GM21447 (cell line): ENCODE results near the gene CCDC127.
"Not testable (repeated sequence)": the region's sequence is repeated elsewhere in the genome, so short reads cannot be mapped to it uniquely, and the experiment has no call there.

Source experiments
- ATAC-seq: cut with Tn5 transposase; IDR thresholded peaks from one replicate; pipeline ENCODE4 v1.9.1; 2021; ENCODE audit not compliant: unreplicated experiment

Gene CCDC127

DNA sequence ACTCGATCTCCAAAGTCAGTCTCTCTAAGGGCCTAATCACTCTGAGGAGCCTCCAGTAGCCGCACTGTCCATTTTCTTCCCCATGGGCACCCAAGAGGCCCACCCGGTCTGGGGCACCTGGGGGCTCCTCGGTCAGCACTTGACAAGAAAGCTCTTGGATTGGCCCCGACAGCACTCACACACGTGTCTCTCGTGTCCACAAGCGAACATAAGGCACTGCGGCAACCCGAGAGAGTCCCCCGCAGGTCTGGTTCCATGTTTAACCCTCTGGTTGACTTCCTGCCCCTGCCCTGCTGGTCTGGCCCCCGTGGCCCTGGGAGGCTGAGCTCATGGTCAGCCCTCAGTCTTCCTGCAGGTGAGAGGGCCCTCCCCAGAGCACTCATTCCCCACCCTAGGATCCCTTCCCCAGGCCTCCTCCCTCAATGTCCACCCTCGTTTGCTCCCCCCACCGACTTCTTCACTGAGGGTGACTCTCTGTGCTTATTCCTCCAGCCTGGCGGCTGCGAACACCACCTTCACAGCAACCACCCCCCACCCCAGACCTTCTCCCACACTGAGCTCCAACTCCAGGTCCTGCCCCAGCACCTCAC lies 43.0 kb downstream of the CCDC127 start:
- no peak for ATAC-seq

DNA sequence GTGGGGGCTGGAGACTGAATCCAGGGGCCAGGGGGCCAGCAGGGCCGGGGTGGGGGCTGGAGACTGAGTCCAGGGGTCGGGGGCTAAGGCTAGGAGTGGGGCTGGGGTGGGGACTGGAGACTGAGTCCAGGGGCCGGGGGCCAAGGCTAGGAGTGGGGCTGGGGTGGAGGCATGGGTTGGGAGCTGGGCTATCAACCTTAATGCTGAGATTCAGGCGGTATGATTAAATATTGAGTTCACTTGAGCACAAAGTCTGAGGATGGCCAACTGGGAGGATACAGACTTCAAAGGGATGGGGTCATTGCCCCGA lies 43.7 kb downstream of the CCDC127 start:
- no peak for ATAC-seq

DNA sequence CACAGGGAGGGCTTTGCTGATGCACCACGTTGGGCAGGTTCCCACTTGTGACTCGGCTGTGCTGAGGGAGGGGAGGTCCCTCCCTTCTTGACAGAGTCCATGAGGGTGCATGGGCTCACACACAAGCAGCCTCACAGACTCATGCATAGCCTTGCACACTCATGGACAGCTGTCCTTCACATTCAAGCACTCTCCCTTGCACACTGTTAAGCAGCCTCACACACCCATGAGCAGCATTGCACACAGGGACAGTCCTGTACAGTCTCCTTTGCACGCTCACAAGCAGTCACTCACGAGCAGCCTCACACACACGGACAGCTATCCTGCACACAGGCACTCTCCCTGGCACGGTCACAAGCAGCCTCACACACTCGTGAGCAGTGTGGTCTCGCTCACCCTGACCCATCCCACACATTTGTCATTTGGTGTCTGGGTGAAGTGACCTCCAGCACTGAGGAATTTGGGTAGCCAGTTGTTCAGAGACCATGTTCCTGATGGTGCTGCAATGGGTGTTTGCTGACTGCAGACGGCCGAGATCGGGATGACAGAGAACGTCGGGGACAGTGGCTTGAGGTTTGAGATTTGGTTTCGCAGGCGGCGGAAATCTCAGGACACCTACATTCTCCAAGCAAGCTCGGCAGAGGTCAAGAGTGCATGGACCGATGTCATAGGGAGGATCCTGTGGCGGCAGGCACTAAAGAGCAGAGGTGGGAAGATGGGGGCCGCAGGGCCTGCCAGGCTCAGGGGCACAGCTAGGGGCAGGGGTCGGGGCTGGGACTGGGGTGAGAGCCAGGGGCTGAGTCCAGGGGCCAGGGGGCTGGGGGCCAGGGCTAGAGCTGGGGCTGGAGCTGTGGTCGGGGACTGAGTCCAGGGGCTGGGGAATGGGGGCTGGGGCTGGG lies 44.3 kb downstream of the CCDC127 start:
- no peak for ATAC-seq

GRCh38 chr5:172841-173251 lies 45.1 kb downstream of the CCDC127 start:
- no peak for ATAC-seq

- ATAC-seq = no peak
These were observed 45.5 kb downstream of the CCDC127 start for GRCh38 chr5:172421-172820.

- no peak for ATAC-seq
These were observed 46.1 kb downstream of the CCDC127 start for GRCh38 chr5:171801-172331.

- ATAC-seq = no peak
These were observed 46.8 kb downstream of the CCDC127 start for GRCh38 chr5:170971-171800.

GRCh38 chr5:169728-170094 lies 48.2 kb downstream of the CCDC127 start:
- ATAC-seq = no peak

- no peak for ATAC-seq
These were observed 48.8 kb downstream of the CCDC127 start for GRCh38 chr5:169071-169727.

- ATAC-seq = no peak
These were observed 49.8 kb downstream of the CCDC127 start for GRCh38 chr5:167982-168660.

- ATAC-seq = no peak
These were observed 50.4 kb downstream of the CCDC127 start for GRCh38 chr5:167511-167910.

GRCh38 chr5:166441-167372 lies 51.2 kb downstream of the CCDC127 start:
- ATAC-seq = no peak

- ATAC-seq = not testable (repeated sequence)
These were observed 53.2 kb downstream of the CCDC127 start for GRCh38 chr5:164783-165182.

DNA sequence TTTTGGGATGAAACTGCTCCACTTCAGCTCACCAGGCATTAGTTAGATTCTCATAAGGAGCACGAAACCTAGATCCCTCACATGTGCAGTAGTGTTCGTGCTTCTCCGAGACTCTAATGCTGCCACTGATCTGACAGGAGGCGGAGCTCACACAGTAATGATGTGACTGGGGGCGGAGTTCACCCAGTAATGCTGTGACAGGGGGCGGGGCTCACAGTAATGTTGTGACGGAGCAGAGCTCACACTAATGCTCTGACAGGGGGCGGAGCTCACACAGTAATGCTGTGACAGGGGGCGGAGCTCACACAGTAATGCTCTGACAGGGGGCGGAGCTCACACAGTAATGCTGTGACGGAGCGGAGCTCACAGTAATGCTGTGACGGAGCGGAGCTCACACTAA lies 53.7 kb downstream of the CCDC127 start:
- ATAC-seq = no peak

GRCh38 chr5:163841-164240 lies 54.1 kb downstream of the CCDC127 start:
- ATAC-seq = no peak

DNA sequence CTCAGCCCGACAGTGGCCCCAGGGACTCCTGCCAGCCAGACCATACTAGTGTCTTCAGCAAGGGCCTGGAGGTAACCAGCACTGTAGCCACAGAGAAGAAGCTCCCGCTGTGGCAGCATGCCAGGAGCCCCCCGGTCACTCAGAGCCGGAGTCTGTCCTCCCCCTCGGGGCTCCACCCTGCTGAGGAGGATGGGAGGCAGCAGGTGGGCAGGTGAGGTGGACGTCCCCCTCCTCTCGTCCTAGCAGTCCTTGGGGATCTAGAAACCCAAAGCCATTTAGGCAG lies 54.7 kb downstream of the CCDC127 start:
- ATAC-seq = no peak

DNA sequence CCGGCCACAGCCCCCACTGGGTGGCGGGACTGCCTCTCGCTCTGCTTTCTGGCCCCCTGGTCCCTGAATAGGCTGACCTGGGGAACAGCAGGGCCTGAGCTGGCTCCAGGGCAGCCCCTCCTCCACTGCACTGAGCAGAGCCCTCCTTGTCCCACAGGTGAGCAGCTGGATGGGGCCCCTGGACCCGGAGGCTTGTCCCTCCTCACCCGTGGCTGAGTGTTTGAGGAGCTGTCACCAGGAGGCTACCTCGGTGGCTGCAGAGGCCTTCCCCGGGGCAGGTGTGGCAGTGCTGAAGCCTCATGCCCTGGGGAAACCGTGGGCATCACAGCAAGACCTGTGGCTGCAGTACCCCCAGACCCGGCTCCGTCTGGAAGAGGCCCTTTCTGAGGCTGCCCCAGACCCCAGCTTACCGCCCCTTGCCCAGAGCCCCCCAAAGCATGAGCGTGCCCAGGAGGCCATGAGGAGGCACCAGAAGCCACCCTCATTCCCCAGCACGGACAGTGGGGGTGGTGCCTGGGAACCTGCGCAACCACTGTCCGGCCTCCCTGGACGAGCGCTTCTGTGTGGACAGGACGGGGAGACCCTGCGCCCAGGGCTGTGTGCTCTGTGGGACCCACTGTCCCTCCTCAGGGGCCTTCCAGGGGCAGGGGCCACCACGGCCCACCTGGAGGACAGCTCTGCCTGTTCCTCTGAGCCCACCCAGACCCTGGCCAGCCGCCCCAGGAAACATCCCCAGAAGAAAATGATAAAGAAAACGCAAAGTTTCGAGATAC lies 55.2 kb downstream of the CCDC127 start:
- ATAC-seq = no peak

GRCh38 chr5:162190-162564 lies 55.8 kb downstream of the CCDC127 start:
- ATAC-seq = no peak

GRCh38 chr5:161803-162110 lies 56.2 kb downstream of the CCDC127 start:
- no peak for ATAC-seq
